ENCODE results near the gene TMTC3.
"Not testable (repeated sequence)": the region's sequence is repeated elsewhere in the genome, so short reads cannot be mapped to it uniquely, and the experiment has no call there.

Gene TMTC3

GRCh38 chr12:88210311-88210710, 68.2 kb downstream of the TMTC3 start:
- H3K4me1 ChIP-seq (ENCODE audit: control insufficient read depth in 2 of 2, insufficient read depth in 2 of 2, low read length in 2 of 2); H3K27me3 ChIP-seq (ENCODE audit: control insufficient read depth in 2 of 2, insufficient read depth in 2 of 2, low read length in 2 of 2); H3K9ac ChIP-seq (ENCODE audit: low read depth in 1 of 2, low read length in 2 of 2); H3K27ac ChIP-seq (ENCODE audit: low read depth in 2 of 2, low read length in 2 of 2); H3K36me3 ChIP-seq (ENCODE audit: control insufficient read depth in 2 of 2, insufficient read depth in 2 of 2, low read length in 2 of 2); H3K4me3 ChIP-seq (ENCODE audit: low read length in 2 of 2); H3K9me3 ChIP-seq (ENCODE audit: control insufficient read depth in 2 of 2, low read length in 2 of 2): not testable (repeated sequence)

- H3K4me3 ChIP-seq (ENCODE audit: low read length in 2 of 2): no peak overlapping the region
- H3K36me3 ChIP-seq (ENCODE audit: control insufficient read depth in 2 of 2, insufficient read depth in 2 of 2, low read length in 2 of 2): no peaks in the 10 kb centered on the region
- no peaks in the 10 kb centered on the region for H3K9me3 ChIP-seq (ENCODE audit: control insufficient read depth in 2 of 2, low read length in 2 of 2)
- H3K27ac ChIP-seq (ENCODE audit: low read depth in 2 of 2, low read length in 2 of 2): no peak overlapping the region
- H3K27me3 ChIP-seq (ENCODE audit: control insufficient read depth in 2 of 2, insufficient read depth in 2 of 2, low read length in 2 of 2): no peaks in the 10 kb centered on the region
- no peaks in the 10 kb centered on the region for H3K4me1 ChIP-seq (ENCODE audit: control insufficient read depth in 2 of 2, insufficient read depth in 2 of 2, low read length in 2 of 2)
- no peak overlapping the region for H3K9ac ChIP-seq (ENCODE audit: low read depth in 1 of 2, low read length in 2 of 2)
Measured at GRCh38 chr12:88218293-88218692, 76.2 kb downstream of the TMTC3 start.

DNA sequence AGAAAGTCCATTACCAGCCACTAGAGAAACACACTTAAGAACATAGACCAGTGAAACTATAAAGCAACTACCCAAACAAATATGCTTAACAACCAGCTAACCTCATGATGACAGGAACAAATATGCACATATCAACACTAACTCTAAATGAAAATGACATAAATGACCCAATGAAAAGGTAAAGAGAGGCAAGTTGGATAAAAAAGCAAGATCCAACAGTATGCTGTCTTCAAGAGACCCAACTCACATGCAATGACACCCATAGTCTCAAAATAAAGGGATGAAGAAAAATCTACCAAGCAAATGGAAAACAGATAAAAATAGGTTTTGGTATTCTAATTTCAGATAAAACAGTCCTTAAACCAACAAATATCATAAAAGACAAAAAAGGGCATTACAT, 77.8 kb downstream of the TMTC3 start:
- H3K9ac ChIP-seq (ENCODE audit: low read depth in 1 of 2, low read length in 2 of 2): no peak overlapping the region
- H3K4me3 ChIP-seq (ENCODE audit: low read length in 2 of 2): no peak overlapping the region
- no peaks in the 10 kb centered on the region for H3K27me3 ChIP-seq (ENCODE audit: control insufficient read depth in 2 of 2, insufficient read depth in 2 of 2, low read length in 2 of 2)
- no peaks in the 10 kb centered on the region for H3K9me3 ChIP-seq (ENCODE audit: control insufficient read depth in 2 of 2, low read length in 2 of 2)
- no peaks in the 10 kb centered on the region for H3K4me1 ChIP-seq (ENCODE audit: control insufficient read depth in 2 of 2, insufficient read depth in 2 of 2, low read length in 2 of 2)
- H3K36me3 ChIP-seq (ENCODE audit: control insufficient read depth in 2 of 2, insufficient read depth in 2 of 2, low read length in 2 of 2): no peaks in the 10 kb centered on the region
- H3K27ac ChIP-seq (ENCODE audit: low read depth in 2 of 2, low read length in 2 of 2): no peak overlapping the region

DNA sequence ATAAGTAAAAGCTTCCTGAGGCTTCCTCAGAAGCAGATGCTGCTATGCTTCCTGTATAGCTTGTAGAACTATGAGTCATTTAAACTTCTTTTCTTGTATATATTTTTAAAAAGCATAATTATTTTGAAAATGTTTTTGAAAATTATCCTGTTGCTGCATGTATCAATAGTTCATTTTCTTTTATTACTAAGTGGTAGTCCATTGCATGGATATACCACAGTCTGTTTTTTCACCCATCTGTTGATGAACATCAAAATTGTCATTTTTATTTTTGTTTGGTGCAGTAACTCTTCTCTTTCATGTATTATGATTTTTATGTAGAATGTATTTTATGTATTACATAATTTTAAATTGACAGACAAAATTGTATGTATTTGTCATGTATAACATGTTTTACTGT, 81.4 kb downstream of the TMTC3 start:
- H3K4me1 ChIP-seq (ENCODE audit: control insufficient read depth in 2 of 2, insufficient read depth in 2 of 2, low read length in 2 of 2): no peaks in the 10 kb centered on the region
- no peak overlapping the region for H3K27ac ChIP-seq (ENCODE audit: low read depth in 2 of 2, low read length in 2 of 2)
- no peaks in the 10 kb centered on the region for H3K9me3 ChIP-seq (ENCODE audit: control insufficient read depth in 2 of 2, low read length in 2 of 2)
- no peak overlapping the region for H3K9ac ChIP-seq (ENCODE audit: low read depth in 1 of 2, low read length in 2 of 2)
- H3K4me3 ChIP-seq (ENCODE audit: low read length in 2 of 2): no peak overlapping the region
- H3K27me3 ChIP-seq (ENCODE audit: control insufficient read depth in 2 of 2, insufficient read depth in 2 of 2, low read length in 2 of 2): no peaks in the 10 kb centered on the region
- H3K36me3 ChIP-seq (ENCODE audit: control insufficient read depth in 2 of 2, insufficient read depth in 2 of 2, low read length in 2 of 2): no peaks in the 10 kb centered on the region

DNA sequence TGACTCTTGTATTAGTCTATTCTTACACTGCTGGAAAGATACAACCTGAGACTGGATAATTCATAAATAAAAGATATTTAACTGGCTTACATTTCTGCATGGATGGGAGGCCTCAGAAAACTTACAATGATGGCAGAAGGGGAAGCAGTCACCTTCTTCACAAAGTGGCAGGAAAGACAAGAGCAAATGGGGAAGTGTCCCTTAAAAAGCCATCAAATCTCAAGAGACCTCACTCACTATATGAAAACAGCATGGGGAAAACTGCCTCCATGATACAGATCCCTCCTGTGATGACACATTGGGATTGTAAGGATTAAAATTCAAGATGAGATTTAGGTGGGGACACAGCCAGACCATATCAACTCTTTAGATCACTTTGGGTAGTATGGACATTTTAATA, 83.7 kb downstream of the TMTC3 start:
- H3K9ac ChIP-seq (ENCODE audit: low read depth in 1 of 2, low read length in 2 of 2): no peak overlapping the region
- no peak overlapping the region for H3K4me3 ChIP-seq (ENCODE audit: low read length in 2 of 2)
- H3K27me3 ChIP-seq (ENCODE audit: control insufficient read depth in 2 of 2, insufficient read depth in 2 of 2, low read length in 2 of 2): no peaks in the 10 kb centered on the region

DNA sequence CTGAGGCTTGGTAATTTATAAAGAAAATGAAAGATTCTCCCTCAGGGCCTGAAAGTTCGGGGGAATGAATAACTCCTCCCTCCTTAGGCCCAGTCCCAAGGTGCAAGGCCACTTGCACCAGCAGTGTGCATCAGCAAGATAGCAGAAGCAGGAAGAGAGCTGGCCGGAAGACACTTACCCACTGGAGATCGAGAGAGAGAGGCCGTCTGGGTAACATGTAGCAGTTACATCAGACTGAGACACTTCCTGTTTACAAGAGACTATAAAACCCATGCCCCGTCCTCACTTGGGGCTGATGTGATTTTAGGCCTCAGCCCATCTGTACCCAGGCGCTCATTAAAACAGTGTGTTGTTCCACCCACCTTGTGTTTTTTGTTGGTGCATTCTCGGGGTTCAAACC, 85.2 kb downstream of the TMTC3 start:
- Histone ChIP-seq H3K27ac (ENCODE audit: low read depth in 2 of 2, low read length in 2 of 2) (no peak overlapping the region), H3K9me3 (ENCODE audit: control insufficient read depth in 2 of 2, low read length in 2 of 2) (no peaks in the 10 kb centered on the region), H3K9ac (ENCODE audit: low read depth in 1 of 2, low read length in 2 of 2) (no peak overlapping the region), H3K36me3 (ENCODE audit: control insufficient read depth in 2 of 2, insufficient read depth in 2 of 2, low read length in 2 of 2) (no peaks in the 10 kb centered on the region), H3K4me1 (ENCODE audit: control insufficient read depth in 2 of 2, insufficient read depth in 2 of 2, low read length in 2 of 2) (no peaks in the 10 kb centered on the region), H3K4me3 (ENCODE audit: low read length in 2 of 2) (no peak overlapping the region), H3K27me3 (ENCODE audit: control insufficient read depth in 2 of 2, insufficient read depth in 2 of 2, low read length in 2 of 2) (no peaks in the 10 kb centered on the region)

More for the DNA sequence above, 83.7 kb downstream of the TMTC3 start:
- H3K36me3 ChIP-seq (ENCODE audit: control insufficient read depth in 2 of 2, insufficient read depth in 2 of 2, low read length in 2 of 2): no peaks in the 10 kb centered on the region
- H3K27ac ChIP-seq (ENCODE audit: low read depth in 2 of 2, low read length in 2 of 2): no peak overlapping the region
- H3K4me1 ChIP-seq (ENCODE audit: control insufficient read depth in 2 of 2, insufficient read depth in 2 of 2, low read length in 2 of 2): no peaks in the 10 kb centered on the region
- no peaks in the 10 kb centered on the region for H3K9me3 ChIP-seq (ENCODE audit: control insufficient read depth in 2 of 2, low read length in 2 of 2)

- no peaks in the 10 kb centered on the region for H3K4me1 ChIP-seq (ENCODE audit: control insufficient read depth in 2 of 2, insufficient read depth in 2 of 2, low read length in 2 of 2)
Measured at GRCh38 chr12:88227871-88228270, 85.8 kb downstream of the TMTC3 start.

DNA sequence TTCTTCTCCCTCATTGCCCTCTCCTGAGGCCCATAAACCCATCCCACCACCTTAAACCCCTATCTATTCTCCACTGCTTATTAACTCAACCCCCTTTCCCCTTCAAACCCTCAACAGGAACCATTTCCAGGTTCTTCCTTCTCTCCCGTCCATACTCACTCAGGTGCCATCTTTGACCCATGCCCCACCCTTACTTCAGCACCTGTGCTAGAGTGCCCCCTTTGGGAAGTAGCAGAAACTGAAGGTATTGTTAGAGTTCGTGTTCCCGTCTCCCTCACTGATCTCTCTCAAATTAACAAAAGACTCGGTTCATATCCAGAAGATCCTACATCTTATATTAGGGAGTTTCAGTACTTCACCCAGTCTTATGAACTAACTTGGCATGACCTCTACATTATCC, 86.6 kb downstream of the TMTC3 start:
- H3K36me3 ChIP-seq (ENCODE audit: control insufficient read depth in 2 of 2, insufficient read depth in 2 of 2, low read length in 2 of 2): no peaks in the 10 kb centered on the region
- H3K27ac ChIP-seq (ENCODE audit: low read depth in 2 of 2, low read length in 2 of 2): no peak overlapping the region
- no peaks in the 10 kb centered on the region for H3K4me1 ChIP-seq (ENCODE audit: control insufficient read depth in 2 of 2, insufficient read depth in 2 of 2, low read length in 2 of 2)
- H3K9ac ChIP-seq (ENCODE audit: low read depth in 1 of 2, low read length in 2 of 2): no peak overlapping the region
- no peak overlapping the region for H3K4me3 ChIP-seq (ENCODE audit: low read length in 2 of 2)
- no peaks in the 10 kb centered on the region for H3K27me3 ChIP-seq (ENCODE audit: control insufficient read depth in 2 of 2, insufficient read depth in 2 of 2, low read length in 2 of 2)
- H3K9me3 ChIP-seq (ENCODE audit: control insufficient read depth in 2 of 2, low read length in 2 of 2): no peaks in the 10 kb centered on the region

More at GRCh38 chr12:88227871-88228270, 85.8 kb downstream of the TMTC3 start:
- H3K27ac ChIP-seq (ENCODE audit: low read depth in 2 of 2, low read length in 2 of 2): no peak overlapping the region
- H3K36me3 ChIP-seq (ENCODE audit: control insufficient read depth in 2 of 2, insufficient read depth in 2 of 2, low read length in 2 of 2): no peaks in the 10 kb centered on the region
- no peak overlapping the region for H3K4me3 ChIP-seq (ENCODE audit: low read length in 2 of 2)
- no peaks in the 10 kb centered on the region for H3K27me3 ChIP-seq (ENCODE audit: control insufficient read depth in 2 of 2, insufficient read depth in 2 of 2, low read length in 2 of 2)
- H3K9ac ChIP-seq (ENCODE audit: low read depth in 1 of 2, low read length in 2 of 2): no peak overlapping the region
- no peaks in the 10 kb centered on the region for H3K9me3 ChIP-seq (ENCODE audit: control insufficient read depth in 2 of 2, low read length in 2 of 2)

DNA sequence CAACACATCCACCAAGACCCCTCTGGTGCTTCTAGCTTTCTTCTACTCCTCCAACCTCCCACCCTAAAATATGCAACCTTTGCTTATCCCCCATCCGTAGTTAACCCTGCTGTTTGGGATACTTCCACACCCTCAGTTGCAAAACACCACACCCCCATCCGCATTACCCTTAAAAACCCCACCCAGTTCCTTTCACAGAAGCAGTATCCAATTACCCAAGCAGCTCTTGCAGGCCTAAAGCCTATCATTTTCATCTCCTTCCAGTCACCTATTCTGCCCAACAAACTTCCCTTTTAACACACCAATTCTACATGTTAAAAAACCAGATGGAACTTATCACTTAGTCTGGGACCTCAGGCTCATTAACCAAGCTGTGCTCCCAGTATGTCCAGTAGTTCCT, 88.2 kb downstream of the TMTC3 start:
- no peak overlapping the region for H3K9ac ChIP-seq (ENCODE audit: low read depth in 1 of 2, low read length in 2 of 2)
- no peak overlapping the region for H3K4me3 ChIP-seq (ENCODE audit: low read length in 2 of 2)
- H3K36me3 ChIP-seq (ENCODE audit: control insufficient read depth in 2 of 2, insufficient read depth in 2 of 2, low read length in 2 of 2): no peaks in the 10 kb centered on the region
- H3K27me3 ChIP-seq (ENCODE audit: control insufficient read depth in 2 of 2, insufficient read depth in 2 of 2, low read length in 2 of 2): no peaks in the 10 kb centered on the region
- H3K27ac ChIP-seq (ENCODE audit: low read depth in 2 of 2, low read length in 2 of 2): no peak overlapping the region
- H3K4me1 ChIP-seq (ENCODE audit: control insufficient read depth in 2 of 2, insufficient read depth in 2 of 2, low read length in 2 of 2): no peaks in the 10 kb centered on the region
- no peaks in the 10 kb centered on the region for H3K9me3 ChIP-seq (ENCODE audit: control insufficient read depth in 2 of 2, low read length in 2 of 2)

- Histone ChIP-seq H3K27me3 (ENCODE audit: control insufficient read depth in 2 of 2, insufficient read depth in 2 of 2, low read length in 2 of 2) (no peaks in the 10 kb centered on the region), H3K9ac (ENCODE audit: low read depth in 1 of 2, low read length in 2 of 2) (no peak overlapping the region), H3K27ac (ENCODE audit: low read depth in 2 of 2, low read length in 2 of 2) (no peak overlapping the region), H3K36me3 (ENCODE audit: control insufficient read depth in 2 of 2, insufficient read depth in 2 of 2, low read length in 2 of 2) (no peaks in the 10 kb centered on the region), H3K9me3 (ENCODE audit: control insufficient read depth in 2 of 2, low read length in 2 of 2) (no peaks in the 10 kb centered on the region), H3K4me1 (ENCODE audit: control insufficient read depth in 2 of 2, insufficient read depth in 2 of 2, low read length in 2 of 2) (no peaks in the 10 kb centered on the region), H3K4me3 (ENCODE audit: low read length in 2 of 2) (no peak overlapping the region)
Measured at GRCh38 chr12:88235183-88235833, 93.2 kb downstream of the TMTC3 start.

DNA sequence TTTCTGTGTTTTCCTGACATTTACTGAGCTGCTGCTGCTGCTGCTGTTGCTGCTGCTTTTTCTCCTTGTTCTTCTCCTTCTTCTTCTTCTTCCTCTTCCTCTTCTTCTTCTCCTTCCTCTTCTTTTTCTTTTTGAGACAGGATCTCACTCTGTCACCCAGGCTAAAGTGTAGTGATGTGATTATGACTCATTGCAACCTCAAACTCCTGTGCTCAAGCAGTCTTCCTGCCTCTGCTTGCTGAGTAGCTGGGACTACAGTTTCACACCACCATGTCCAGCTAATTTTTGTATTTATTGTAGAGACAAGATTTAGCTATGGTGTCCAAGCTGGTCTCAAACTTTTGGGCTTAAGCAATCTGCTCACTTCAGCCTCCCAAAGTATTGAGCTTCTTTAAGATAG, 95.8 kb downstream of the TMTC3 start:
- Histone ChIP-seq H3K4me1 (ENCODE audit: control insufficient read depth in 2 of 2, insufficient read depth in 2 of 2, low read length in 2 of 2) (no peaks in the 10 kb centered on the region), H3K27me3 (ENCODE audit: control insufficient read depth in 2 of 2, insufficient read depth in 2 of 2, low read length in 2 of 2) (no peaks in the 10 kb centered on the region), H3K27ac (ENCODE audit: low read depth in 2 of 2, low read length in 2 of 2) (no peak overlapping the region), H3K36me3 (ENCODE audit: control insufficient read depth in 2 of 2, insufficient read depth in 2 of 2, low read length in 2 of 2) (no peaks in the 10 kb centered on the region), H3K9ac (ENCODE audit: low read depth in 1 of 2, low read length in 2 of 2) (no peak overlapping the region), H3K4me3 (ENCODE audit: low read length in 2 of 2) (no peak overlapping the region), H3K9me3 (ENCODE audit: control insufficient read depth in 2 of 2, low read length in 2 of 2) (no peaks in the 10 kb centered on the region)

Measured in mucosa of rectum (tissue), 2 donors.